HL-60/S4 treated with phorbol 12-myristate 13-acetate at 8.2 ng/mL for 4 days and 3 days (cell line): ENCODE measurements around the gene SCLT1.

Source experiments
- in situ Hi-C: fragments of 300-500 bp; cut with MboI; formaldehyde crosslinking; loops from 2 replicates; pipeline ENCODE4 v1.15.0; 2022; ENCODE audit warnings: low sequenced_read_pairs

The SCLT1 gene

DNA sequence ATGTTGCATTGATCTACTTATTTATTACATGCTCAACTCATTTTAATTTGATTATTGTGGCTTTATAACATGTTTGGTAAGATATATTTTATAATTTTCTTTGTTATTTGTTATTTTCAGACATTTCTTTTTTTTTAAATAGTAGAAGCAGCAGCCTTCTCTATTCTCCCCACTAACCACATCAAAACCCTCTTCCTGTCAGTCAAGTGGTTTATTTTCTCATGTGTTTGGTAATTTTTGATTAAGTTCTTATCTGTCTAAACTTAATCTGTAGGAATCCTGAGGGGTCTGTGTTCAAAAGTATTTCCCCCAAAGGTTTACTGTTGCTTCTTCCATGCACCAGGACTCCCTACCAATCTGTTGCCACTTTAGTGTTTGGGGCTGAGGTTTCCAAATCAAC is 131.9 kb downstream of the SCLT1 start:
- in situ Hi-C loops, result no loop called here

DNA sequence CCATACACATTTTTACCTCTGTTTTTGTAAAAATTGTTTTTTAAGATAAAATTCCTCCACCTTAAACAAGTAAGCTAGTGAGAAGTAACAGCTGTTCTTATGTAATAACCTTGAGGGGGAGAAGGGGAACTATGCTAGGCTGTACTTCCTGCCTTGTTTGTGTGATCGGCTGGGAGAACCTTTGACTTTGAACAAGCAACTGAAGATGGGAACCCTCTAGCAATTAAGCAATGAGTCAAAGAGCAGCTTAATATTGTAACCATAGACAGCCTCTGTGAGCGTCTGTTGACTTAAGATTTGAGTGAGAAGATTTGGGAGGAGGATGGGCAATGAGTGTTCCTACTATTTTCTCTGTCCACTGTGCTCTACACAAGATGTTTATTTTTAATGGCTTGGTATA is 135.1 kb downstream of the SCLT1 start:
- in situ Hi-C loops, result no loop called here

DNA sequence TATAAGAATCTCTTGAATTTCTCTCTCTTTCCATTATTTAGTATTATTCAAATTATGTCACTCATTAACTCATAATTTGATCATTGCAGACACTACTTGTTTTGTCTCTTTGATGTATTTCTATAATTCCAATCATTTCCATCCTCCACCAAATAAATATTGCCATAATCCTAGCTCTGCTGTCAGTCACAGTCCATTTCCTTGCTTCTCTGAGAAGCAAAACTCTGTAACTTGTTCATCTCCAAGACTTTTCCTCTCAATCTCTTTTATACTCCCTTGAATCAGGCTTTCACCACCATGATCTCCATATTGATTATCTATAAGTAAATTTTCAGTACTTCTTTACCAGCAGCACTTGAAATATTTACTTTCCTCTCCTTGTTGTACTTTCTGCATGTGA is 135.9 kb downstream of the SCLT1 start:
- in situ Hi-C loops, result no loop called here

DNA sequence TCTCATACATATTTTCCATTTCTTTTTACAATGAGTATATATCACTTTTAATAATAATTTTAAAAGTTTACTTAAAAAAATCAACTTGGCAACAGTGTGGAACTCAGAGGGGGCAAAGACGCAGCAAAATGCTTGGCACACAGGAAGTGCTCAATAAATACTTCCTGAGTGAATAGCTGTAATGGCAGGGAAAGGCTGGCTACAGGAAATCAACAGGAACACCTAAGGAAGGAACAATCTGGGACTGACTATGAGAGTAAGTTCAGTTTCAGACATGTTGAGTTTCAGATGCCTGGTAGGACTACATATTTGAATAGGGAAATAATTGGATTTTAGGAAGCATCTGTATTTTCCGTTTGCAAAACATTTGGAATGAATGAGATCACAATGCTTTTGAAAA is 137.6 kb downstream of the SCLT1 start:
- in situ Hi-C loops, result no loop called here

DNA sequence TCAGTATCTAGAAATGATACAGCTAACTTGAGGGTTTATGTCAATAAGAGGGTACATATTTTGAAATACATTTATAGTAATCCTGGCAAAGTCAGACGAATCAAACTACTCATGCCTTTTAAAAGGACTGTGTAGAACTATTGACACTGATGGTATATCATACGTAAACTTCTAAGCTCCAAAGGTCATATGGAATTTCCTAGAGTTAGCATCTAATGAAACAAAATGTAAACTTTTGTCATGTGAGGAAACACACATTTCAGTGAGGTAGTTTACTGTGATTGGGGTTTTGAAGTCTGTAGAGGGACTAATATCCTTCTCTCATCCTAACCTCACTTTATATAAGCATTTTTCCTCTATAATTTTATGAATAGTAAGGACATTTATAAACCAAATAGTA is 138.4 kb downstream of the SCLT1 start:
- in situ Hi-C loops, result no loop called here

DNA sequence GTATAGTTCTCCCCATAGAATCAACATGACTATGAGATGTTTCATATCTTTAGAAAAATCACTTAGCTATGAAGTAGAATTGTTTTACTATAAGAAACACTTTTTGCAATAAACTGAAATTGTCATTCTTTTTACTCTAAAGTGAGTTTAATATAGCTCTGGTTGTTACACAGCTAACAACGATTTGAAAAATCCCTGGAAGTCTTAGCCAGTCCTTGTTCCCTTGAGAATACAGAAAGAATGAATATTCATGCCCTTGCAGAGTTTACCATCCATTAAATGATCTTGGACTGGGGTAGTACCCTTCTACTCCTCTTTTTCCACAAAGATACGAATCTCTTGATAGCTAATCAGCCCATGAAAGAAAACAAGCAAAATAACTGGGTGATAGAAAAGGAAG is 142.0 kb downstream of the SCLT1 start:
- in situ Hi-C loops, result no loop called here

DNA sequence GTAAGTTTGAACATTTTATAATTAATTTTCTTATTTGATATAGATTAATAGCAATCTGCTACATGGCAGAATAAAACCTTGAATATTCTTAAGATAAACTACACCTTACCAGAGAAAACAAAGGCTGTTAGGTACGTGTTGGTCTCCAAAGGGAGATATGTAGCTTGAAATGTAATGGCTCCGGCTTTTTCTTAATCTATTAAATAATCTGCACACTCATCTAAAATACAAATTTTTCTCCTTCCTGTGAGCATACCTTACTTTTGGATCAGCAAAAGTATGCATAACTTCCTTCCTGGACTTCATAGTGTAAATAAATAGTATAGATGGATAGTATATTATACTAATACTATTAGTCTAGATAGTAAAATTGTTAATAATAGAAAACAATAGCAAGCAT is 142.5 kb downstream of the SCLT1 start:
- in situ Hi-C loops, result no loop called here

DNA sequence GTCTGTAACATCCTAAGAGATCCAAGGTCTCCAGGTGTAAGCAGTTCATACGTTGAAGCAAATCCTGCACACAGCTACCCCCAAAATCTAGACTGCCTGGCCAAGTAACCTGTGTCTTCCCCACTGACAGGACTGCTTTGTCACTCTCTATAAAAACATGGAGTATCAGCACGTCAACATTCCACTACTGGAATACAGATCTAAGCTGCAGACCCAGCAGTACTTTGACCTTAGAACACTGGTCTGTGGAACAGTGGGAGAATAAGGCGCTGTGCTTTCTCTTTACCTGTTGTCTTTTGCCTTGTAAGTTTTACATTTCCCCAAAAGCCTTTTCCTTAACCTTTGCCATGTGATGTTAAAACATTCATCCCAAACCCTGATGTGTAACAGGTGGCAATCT is 146.4 kb downstream of the SCLT1 start:
- in situ Hi-C loops, result no loop called here

DNA sequence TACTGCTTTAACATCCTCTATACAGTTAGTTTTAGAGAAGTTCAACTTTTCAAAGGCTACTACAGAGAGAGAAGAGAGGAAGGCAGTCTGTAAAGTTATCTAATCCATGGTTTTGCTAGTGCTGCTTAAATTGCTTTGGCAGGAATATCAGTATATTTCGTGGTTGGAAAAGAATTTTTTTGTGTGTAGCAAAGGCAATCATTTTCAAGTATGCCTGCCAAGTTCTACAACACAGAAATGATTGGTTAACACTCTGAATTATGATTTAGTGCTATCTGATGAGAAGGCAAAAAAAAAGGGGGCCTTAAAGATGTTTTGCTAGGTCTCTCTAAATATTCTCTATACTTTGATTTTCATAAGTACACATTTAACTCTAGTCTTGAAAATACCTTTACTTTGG is 150.7 kb downstream of the SCLT1 start:
- in situ Hi-C loops, result no loop called here

DNA sequence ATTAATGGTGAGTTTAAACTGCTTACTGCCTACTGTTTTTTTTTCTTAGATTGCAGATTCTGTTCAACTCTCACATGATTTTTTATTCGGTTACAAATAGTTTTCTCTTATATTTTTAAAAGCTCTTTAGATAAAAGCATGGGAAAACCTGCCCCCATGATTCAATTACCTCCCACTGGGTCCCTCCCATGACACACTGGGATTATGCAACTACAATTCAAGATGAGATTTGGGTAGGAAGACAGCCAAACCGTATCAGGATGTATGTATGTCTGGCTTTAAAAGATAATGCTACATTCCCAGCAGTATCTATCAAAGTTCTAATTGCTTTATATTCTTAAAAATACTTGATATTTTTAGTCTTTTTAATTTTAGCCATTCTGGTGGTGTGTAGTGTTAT is 152.4 kb downstream of the SCLT1 start:
- in situ Hi-C loops, result no loop called here

DNA sequence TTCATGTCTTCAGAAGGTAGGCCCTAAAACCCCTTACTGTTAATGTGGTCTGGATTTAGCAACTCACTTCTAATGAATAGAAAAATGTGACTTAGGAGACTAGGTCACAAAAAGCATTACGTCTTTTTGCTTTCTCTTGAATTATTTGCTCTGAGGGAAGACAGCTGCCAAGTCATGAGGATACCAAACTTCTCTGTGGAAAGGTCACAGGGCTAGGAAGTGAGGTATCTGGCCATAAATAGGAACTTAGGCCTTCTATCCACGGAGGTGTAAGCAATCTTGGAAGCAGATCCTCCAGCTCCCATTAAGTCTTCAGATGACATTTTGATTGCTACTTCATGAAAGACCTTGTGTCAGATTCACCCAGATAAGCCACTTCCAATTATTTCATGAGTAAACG is 163.3 kb downstream of the SCLT1 start:
- in situ Hi-C loops, result no loop called here

DNA sequence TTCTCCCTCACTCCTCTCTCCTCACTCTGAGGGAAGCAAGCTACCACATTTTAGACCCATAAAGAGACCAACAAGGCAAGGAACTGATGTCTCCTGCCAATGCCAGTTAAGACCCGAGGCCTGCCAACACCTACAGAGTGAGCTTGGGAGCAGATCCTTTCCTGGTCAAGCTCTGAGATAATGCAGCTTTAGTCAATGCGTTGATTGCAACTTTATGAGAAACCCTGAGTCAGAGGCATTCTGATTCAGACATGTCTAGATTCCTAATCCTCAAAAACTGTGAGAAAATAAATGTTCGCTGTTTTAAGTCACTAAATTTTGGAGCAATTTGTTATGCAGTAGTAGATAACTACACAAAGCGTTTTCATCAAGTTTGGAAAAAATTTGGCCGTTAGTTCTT is 168.4 kb downstream of the SCLT1 start:
- in situ Hi-C loops, result no loop called here

DNA sequence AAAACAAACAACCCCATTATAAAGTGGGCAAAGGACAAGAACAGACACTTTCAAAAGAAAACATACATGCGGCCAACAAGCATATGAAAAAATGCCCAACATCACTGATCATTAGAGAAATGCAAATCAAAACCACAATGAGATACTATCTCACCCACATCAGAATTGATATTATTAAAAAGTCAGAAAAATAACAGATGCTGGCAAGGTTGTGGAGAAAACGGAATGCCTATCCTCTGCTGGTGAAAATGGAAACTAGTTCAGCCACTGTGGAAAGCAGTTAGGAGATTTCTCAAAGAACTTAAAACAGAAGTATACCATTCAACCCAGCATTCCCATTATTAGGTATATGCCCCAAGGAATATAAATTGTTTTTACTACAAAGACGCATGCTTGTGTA is 171.4 kb downstream of the SCLT1 start:
- in situ Hi-C loops, result no loop called here

DNA sequence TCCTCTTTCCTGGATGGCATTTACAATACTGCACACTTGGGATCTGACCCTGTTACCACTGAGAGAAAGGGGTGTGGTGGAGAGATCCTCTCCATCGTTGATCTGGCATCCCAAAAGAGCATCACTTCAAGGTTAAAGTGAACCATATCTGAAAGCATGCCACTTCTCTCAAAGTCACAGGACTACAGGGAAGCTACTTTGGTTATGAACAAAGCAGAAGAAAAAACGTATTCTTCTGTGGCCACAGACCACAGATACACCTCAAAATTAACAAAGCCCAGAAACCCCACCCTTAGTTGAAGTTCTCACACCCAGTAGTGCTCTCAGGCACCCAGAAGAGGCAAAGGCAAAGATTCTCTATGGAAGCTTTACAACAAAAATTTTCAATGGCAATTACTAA is 175.6 kb downstream of the SCLT1 start:
- in situ Hi-C loops, result no loop called here

DNA sequence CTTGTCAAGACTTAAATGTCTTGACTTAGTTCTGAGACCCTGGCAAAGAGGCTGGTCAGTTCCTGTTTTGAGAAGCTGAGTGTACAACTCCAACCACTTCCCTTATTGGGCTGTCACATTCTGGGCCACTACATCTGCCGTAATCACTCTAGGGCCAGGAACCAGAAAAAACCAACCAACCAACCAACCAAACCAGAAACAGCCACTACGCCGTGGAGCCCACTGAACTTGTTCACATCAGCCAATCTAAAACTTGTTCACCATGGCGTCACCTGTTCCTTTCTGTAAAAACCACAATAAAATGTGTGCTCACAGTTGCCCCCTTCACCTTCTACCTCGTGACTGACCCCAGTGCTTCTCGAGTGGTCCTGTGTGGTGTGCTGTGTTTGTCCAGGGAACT is 176.5 kb downstream of the SCLT1 start:
- in situ Hi-C loops, result no loop called here

DNA sequence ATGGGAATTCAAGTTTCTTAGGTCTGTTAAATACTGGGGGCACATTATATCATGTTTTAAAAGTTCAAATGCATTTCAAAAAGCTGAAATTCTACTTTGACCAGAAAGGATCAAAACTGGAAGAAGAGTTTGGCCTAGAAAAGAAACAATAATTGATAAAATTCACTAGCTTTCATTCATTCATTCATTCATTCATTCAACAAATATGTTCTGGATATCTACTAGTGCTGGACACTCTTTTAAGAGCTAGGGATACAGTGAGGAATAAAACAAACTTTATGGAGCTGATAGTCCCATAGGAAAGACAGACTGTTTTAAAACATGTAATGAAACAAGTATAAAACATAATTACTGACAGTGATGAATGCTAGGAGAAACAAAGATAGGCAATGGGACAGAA is 177.8 kb downstream of the SCLT1 start:
- in situ Hi-C loops, result no loop called here

DNA sequence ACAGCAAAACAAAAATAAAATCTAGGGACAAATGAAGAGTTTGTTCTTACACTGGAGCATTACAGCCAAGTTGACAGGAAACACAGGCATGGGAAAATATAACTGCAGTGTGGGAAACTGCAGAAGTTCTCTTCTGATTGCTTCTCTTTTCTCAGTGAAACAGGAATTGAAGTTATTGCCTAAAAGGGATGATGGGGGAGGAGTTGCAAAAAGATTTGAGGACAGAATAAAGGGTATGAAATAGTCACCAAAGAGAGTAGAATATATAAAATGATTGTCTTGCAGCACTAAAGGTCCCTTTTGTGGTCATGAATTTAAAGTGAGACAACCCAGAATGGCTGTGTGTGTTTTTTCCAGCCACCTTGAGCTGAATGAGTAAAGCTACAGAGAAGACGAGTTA is 180.1 kb downstream of the SCLT1 start:
- in situ Hi-C loops, result no loop called here

DNA sequence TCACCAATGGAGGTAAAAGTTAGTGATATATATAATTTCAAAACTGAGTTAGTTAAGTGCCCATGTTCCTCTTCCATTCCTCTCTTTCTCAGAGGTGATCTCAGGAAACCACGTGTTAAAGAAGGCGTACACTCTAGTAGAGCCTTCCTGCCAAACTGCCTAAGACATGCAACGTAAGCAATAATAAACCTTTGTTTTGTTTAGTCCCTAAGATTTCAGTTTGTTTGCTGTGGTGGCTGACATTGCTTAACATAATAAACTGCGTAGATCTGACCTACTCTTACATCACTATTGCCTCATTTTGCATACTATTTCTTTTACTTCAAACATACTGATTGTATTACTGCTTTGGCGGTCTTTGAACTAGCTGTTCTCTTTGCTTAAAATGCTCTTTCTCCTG is 184.6 kb downstream of the SCLT1 start:
- in situ Hi-C loops, result no loop called here

DNA sequence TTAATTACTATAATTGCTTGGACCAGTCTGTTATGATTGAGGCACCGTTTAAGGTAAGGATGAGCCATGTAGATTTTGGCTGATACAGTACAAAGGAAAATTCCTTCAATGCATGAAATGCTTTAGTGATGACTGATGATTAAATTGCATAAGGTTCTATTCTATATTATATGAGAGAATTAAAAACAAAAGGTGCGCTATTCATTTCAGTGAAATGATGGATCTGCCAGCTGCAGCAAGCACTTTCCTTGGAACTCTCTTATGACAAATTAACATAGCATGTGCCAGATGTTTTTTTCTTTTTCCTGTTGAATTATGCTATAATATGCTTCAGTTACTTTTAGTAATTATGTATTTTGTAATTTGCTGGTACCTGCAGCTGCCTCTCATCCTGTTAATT is 185.4 kb downstream of the SCLT1 start:
- in situ Hi-C loops, result no loop called here

DNA sequence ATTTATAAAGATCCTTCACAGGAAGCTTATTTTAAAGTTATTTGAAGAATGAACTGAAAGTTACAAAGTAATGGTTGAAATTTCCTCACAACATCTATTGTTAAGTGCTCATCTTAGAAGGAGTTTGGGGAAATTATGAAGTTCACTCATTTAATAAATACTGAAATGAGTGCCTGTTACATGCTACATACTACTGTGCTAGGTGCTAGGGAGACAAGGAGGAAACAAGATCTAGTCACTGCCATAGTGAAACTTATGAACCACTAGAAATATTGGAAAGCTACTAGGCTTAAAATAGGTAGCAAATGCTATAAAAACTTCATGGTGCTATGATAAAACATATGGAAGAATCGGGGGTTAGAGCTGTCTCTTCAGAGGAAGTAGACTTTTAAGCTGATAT is 186.8 kb downstream of the SCLT1 start:
- in situ Hi-C loops, result no loop called here

DNA sequence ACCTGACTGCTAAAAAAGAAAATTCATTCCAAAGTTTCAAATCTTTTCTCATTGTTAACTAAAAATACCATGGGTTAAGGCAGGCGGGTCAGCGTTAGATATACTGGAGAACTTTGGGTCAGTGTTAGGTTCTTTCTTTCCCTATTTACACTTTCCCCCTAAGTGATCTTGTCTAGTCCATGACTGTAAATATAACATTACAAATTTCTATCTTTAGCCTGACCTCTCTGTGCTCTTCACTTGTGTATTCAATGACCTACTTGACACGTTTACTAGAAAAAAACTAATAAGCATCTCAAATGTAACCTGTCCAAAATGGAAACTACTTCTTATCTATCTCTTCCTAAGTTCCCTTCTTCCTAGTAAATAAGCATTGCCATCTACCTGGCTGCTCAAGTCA is 188.5 kb downstream of the SCLT1 start:
- in situ Hi-C loops, result no loop called here

DNA sequence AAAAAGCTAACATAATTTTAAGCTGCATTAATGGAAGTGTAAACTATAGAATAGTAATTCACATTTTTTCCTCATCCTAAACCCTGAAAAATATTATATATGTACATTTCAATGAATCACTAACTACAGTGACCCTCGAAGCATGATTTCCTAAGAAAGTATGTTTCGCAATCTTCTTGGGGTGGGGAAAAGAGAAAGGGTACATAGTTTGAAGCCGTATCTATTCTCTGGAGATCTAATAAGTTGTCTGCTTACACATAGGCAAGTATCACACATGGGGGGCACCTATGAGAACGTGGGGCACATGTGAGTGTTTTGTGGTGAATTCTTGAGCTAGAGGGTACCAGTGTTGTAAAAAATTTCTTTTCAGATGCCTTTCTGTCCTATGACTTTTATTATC is 212.7 kb downstream of the SCLT1 start:
- in situ Hi-C loops, result no loop called here

DNA sequence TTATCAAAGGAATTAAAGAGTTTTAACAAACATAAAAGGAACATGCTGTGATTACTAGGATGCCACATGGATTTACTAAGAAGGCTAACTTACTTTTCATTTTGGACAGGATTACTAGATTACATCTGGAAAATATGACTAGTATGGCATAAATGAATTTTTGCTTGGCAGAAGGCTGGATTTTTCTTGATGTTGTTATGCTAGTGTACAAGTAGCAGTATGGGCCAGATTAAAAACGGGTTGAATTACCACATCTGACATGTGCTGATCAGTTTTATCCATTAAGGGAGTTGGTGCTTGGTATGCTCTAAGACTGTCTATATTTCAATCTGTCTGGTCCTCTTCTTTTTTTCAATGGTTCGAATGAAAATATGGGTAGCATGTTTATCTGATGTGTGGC is 213.4 kb downstream of the SCLT1 start:
- in situ Hi-C loops, result no loop called here

DNA sequence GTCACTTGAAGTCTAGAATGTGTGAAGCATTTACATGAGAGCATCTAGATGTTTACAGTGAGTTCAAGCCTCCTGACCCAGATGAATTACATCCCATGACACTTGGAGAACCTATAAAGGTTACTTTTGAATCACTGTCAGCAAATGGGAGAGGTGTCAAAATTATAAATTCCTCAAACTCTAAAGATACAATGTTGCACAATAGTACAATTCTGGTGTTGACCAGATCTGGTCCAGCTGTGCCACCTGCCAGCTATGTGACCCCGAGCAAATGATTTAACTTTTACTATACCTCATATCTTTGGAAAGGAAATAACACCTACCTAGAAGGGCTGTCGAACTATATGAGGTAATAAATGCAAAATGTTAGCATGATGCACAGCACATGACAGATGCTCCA is 214.1 kb downstream of the SCLT1 start:
- in situ Hi-C loops, result no loop called here
